CD1c-positive myeloid dendritic cell (primary cell): ENCODE data around the gene PDE8A.

ENCODE experiments used
- DNase-seq: peaks from one replicate; pipeline ENCODE4 v3.0.0-alpha.2; 2016; ENCODE audit errors: extremely low spot score

PDE8A gene

GRCh38 chr15:84961707-84962106 lies 19.9 kb upstream of the PDE8A start:
- DNase-seq, result no peak

GRCh38 chr15:84962955-84963354 lies 18.7 kb upstream of the PDE8A start:
- DNase-seq, result no peak

GRCh38 chr15:84967380-84967779 lies 14.3 kb upstream of the PDE8A start:
- DNase-seq, result peak; percentile 36

- no peak for DNase-seq
These were observed 13.4 kb upstream of the PDE8A start for GRCh38 chr15:84968301-84968700.

GRCh38 chr15:84969257-84969656 lies 12.4 kb upstream of the PDE8A start:
- DNase-seq, result no peak

- no peak for DNase-seq
These were observed 10.8 kb upstream of the PDE8A start for GRCh38 chr15:84970843-84971242.

GRCh38 chr15:84973492-84974460 lies 7.9 kb upstream of the PDE8A start:
- DNase-seq, result no peak

- no peak for DNase-seq
These were observed 5.7 kb upstream of the PDE8A start for GRCh38 chr15:84975871-84976351.

- no peak for DNase-seq
These were observed 4.8 kb upstream of the PDE8A start for GRCh38 chr15:84976746-84977345.

- no peak for DNase-seq
These were observed 2.0 kb upstream of the PDE8A start for GRCh38 chr15:84979651-84980050.

GRCh38 chr15:84980196-84981053 lies 1.2 kb upstream of the PDE8A start:
- DNase-seq, result peak; percentile 93

GRCh38 chr15:84981054-84981710 lies 474 bp upstream of the PDE8A start:
- DNase-seq, result peak; percentile 99

GRCh38 chr15:84982301-84982920 lies 755 bp downstream of the PDE8A start:
- peak; percentile 64 for DNase-seq

GRCh38 chr15:84983294-84983693 lies 1.6 kb downstream of the PDE8A start:
- DNase-seq, result no peak

- DNase-seq, result no peak
These were observed 2.1 kb downstream of the PDE8A start for GRCh38 chr15:84983711-84984110.

GRCh38 chr15:84985158-84985557 lies 3.5 kb downstream of the PDE8A start:
- no peak for DNase-seq

- peak; percentile 46 for DNase-seq
These were observed 5.7 kb downstream of the PDE8A start for GRCh38 chr15:84987351-84987750.

GRCh38 chr15:84987949-84988624 lies 6.4 kb downstream of the PDE8A start:
- DNase-seq, result no peak

GRCh38 chr15:84988909-84989644 lies 7.4 kb downstream of the PDE8A start:
- DNase-seq, result no peak

- no peak for DNase-seq
These were observed 8.9 kb downstream of the PDE8A start for GRCh38 chr15:84990507-84990906.
